ENCODE results near the gene COL6A3.

Gene COL6A3

GRCh38 chr2:237295889-237296480 lies 118.0 kb downstream of the COL6A3 start:
- no peak for DNase-seq (ENCODE audit: low read depth in 2 of 2)

GRCh38 chr2:237294460-237294859 lies 119.5 kb downstream of the COL6A3 start:
- no peak for DNase-seq (ENCODE audit: low read depth in 2 of 2)

GRCh38 chr2:237293978-237294377 lies 120.0 kb downstream of the COL6A3 start:
- DNase-seq (ENCODE audit: low read depth in 2 of 2), result no peak

- peak in 1 of 2 donors; percentile 6 for DNase-seq (ENCODE audit: low read depth in 2 of 2)
Measured at GRCh38 chr2:237291138-237291792, 122.7 kb downstream of the COL6A3 start.

- DNase-seq (ENCODE audit: low read depth in 2 of 2), result no peak
Measured at GRCh38 chr2:237290261-237290660, 123.7 kb downstream of the COL6A3 start.

- no peak for DNase-seq (ENCODE audit: low read depth in 2 of 2)
Measured at GRCh38 chr2:237289139-237289538, 124.8 kb downstream of the COL6A3 start.

GRCh38 chr2:237287872-237288271 lies 126.1 kb downstream of the COL6A3 start:
- DNase-seq (ENCODE audit: low read depth in 2 of 2), result no peak

- DNase-seq (ENCODE audit: low read depth in 2 of 2), result no peak
Measured at GRCh38 chr2:237283131-237283928, 130.6 kb downstream of the COL6A3 start.

GRCh38 chr2:237282568-237283128 lies 131.3 kb downstream of the COL6A3 start:
- DNase-seq (ENCODE audit: low read depth in 2 of 2), result no peak

- DNase-seq (ENCODE audit: low read depth in 2 of 2), result no peak
Measured at GRCh38 chr2:237281836-237282306, 132.1 kb downstream of the COL6A3 start.

GRCh38 chr2:237280939-237281338 lies 133.0 kb downstream of the COL6A3 start:
- DNase-seq (ENCODE audit: low read depth in 2 of 2), result no peak

- DNase-seq (ENCODE audit: low read depth in 2 of 2), result no peak
Measured at GRCh38 chr2:237280229-237280628, 133.7 kb downstream of the COL6A3 start.

GRCh38 chr2:237279012-237279768 lies 134.8 kb downstream of the COL6A3 start:
- DNase-seq (ENCODE audit: low read depth in 2 of 2), result no peak

- no peak for DNase-seq (ENCODE audit: low read depth in 2 of 2)
Measured at GRCh38 chr2:237278568-237278967, 135.4 kb downstream of the COL6A3 start.

GRCh38 chr2:237276716-237277490 lies 137.1 kb downstream of the COL6A3 start:
- no peak for DNase-seq (ENCODE audit: low read depth in 2 of 2)
